Measurements from ENCODE around the gene TCF12.

- TF ChIP-seq EP300 (IDR thresholded peaks at IDR 0.05; ENCODE audit: low read depth) (no peak), POLR2A (IDR thresholded peaks at IDR 0.05) (no peak), CTCF (IDR thresholded peaks at IDR 0.05) (no peak)
Measured at GRCh38 chr15:57288926-57289580, 370.6 kb downstream of the TCF12 start.

All from transverse colon (tissue), 3 donors.